ENCODE measurements around the gene EID3.

DNA sequence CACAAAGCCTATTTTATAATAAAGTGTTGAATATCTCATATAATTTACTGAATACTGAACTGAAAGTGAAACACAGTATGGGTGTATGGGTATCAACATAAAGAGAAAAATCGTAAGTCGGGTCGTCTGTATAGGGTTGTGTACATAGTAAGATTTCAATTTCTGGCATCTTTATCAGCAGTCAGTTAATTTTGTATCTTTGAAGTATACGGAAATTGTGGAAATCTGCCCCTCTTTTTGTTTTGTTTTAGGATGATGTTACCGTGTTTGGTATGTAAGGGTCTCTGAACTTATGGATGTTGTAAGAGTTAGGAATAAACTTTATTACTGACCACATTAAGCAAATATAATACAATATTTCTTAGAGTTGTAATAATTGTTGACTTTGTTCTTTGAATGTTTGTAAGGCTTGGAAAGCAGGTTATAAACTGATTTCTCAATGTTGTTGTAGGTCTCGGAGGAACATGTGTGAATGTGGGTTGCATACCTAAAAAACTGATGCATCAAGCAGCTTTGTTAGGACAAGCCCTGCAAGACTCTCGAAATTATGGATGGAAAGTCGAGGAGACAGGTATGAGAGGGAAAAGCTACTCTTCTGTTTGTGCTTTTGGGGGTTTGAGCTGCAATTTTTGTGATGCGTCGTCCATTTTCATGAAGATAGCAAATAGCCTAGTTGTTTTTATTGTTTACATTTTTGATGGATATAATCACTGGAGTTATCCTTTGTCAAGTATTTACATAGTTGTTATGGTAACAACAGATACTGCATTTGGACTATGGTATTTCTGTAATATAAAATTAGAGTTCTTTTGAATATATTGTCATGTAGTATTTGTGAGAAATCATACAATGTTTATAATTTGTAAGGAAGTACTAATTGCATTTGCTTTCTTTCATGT, 12.0 kb downstream of the EID3 start:
- TF ChIP-seq ZNF274 (IDR thresholded peaks at IDR 0.05; ENCODE audit: low read depth, low read length) = no peak
- TF ChIP-seq, protein P1, sequence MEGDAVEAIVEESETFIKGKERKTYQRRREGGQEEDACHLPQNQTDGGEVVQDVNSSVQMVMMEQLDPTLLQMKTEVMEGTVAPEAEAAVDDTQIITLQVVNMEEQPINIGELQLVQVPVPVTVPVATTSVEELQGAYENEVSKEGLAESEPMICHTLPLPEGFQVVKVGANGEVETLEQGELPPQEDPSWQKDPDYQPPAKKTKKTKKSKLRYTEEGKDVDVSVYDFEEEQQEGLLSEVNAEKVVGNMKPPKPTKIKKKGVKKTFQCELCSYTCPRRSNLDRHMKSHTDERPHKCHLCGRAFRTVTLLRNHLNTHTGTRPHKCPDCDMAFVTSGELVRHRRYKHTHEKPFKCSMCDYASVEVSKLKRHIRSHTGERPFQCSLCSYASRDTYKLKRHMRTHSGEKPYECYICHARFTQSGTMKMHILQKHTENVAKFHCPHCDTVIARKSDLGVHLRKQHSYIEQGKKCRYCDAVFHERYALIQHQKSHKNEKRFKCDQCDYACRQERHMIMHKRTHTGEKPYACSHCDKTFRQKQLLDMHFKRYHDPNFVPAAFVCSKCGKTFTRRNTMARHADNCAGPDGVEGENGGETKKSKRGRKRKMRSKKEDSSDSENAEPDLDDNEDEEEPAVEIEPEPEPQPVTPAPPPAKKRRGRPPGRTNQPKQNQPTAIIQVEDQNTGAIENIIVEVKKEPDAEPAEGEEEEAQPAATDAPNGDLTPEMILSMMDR (IDR thresholded peaks at IDR 0.05 in 2 of 3, conservative IDR thresholded peaks at IDR 0.05 in 1 of 3; ENCODE audit: borderline replicate concordance in 1 of 3, insufficient read depth in 1 of 3, low read depth in 2 of 3, low read length in 2 of 3) = no peak
- no peak for TF ChIP-seq ELF1 (IDR thresholded peaks at IDR 0.05; ENCODE audit: borderline replicate concordance, low read depth)
